Activated CD4-positive, alpha-beta T cell treated with anti-CD3 and anti-CD28 coated beads, Interleukin-2, Interleukin-6, amounts not matched to agents 100 ng/mL and 50 ng/mL, durations not matched to agents 16 hours and 8 hours (primary cell): ENCODE measurements around the gene MAP4K1.

Experiments
- DNase-seq: peaks from one replicate; pipeline ENCODE4 v3.0.0-alpha.2; 2020

MAP4K1 gene

GRCh38 chr19:38543286-38543806 lies 74.4 kb downstream of the MAP4K1 start:
- no peak for DNase-seq

GRCh38 chr19:38542040-38542439 lies 75.7 kb downstream of the MAP4K1 start:
- DNase-seq = no peak

- no peak for DNase-seq
These were observed 78.0 kb downstream of the MAP4K1 start for GRCh38 chr19:38539751-38540150.

GRCh38 chr19:38538793-38539528 lies 78.8 kb downstream of the MAP4K1 start:
- DNase-seq = peak; percentile 81

GRCh38 chr19:38538386-38538785 lies 79.4 kb downstream of the MAP4K1 start:
- DNase-seq = no peak
